H1 (cell line): ENCODE results near the gene RABEPK. TPM values are rescaled to one million over a fixed set of nuclear protein-coding genes. Genes with fewer than 3 reads are reported as not detected.

Experiments used
- ASH2L ChIP-seq: fragments of 200-600, 300-600 bp; sonication (generic); IDR thresholded peaks from one replicate; pipeline ENCODE4 v1.7.1; 2017; ENCODE audit warnings: low read length
- BACH1 ChIP-seq: IDR thresholded peaks from 2 replicates; pipeline ENCODE4 v1.6.1; 2012; ENCODE audit warnings: low read length, improper control_type of control experiment
- BCL11A ChIP-seq, 2 experiments: IDR thresholded peaks; one replicate each; pipeline ENCODE4 v1.6.1; 2011; ENCODE audit warnings: low read depth in 2 of 2, low read length in 2 of 2, mild to moderate bottlenecking in 2 of 2
- BRCA1 ChIP-seq: IDR thresholded peaks from 2 replicates; pipeline ENCODE4 v1.6.1; 2012; ENCODE audit warnings: low read depth, low read length, improper control_type of control experiment
- CBX5 ChIP-seq: fragments of 300-800, 300-1000 bp; sonication (generic); IDR thresholded peaks from 2 replicates; pipeline ENCODE4 v1.7.1; 2016; ENCODE audit warnings: antibody characterized with exemption, low read length, low read depth
- CREB1 ChIP-seq: IDR thresholded peaks from 2 replicates; pipeline ENCODE4 v1.6.1; 2012; ENCODE audit warnings: inconsistent platforms
- E2F6 ChIP-seq: IDR thresholded peaks from 2 replicates; pipeline ENCODE4 v1.6.1; 2012; ENCODE audit warnings: inconsistent platforms
- EZH2 ChIP-seq: fragments of 200-600 bp; sonication (generic); IDR thresholded peaks from 2 replicates; pipeline ENCODE4 v1.7.1; 2012; ENCODE audit warnings: low read depth, mild to moderate bottlenecking, moderate library complexity, low read length, inconsistent platforms; ENCODE audit not compliant: severe bottlenecking
- JUND ChIP-seq: IDR thresholded peaks from 2 replicates; pipeline ENCODE4 v1.6.1; 2011; ENCODE audit warnings: mild to moderate bottlenecking, improper control_type of control experiment, low read length
- KDM1A ChIP-seq: fragments of 200-600, 300-600 bp; sonication (generic); IDR thresholded peaks from 2 replicates; pipeline ENCODE4 v1.7.1; 2016; ENCODE audit warnings: mild to moderate bottlenecking, low read length, borderline replicate concordance
- MAFK ChIP-seq: IDR thresholded peaks from 2 replicates; pipeline ENCODE4 v1.6.1; 2012; ENCODE audit warnings: low read depth, mild to moderate bottlenecking, improper control_type of control experiment, low read length
- NANOG ChIP-seq: IDR thresholded peaks from 2 replicates; pipeline ENCODE4 v1.6.1; 2011; ENCODE audit warnings: low read length, low read depth, mild to moderate bottlenecking, inconsistent platforms; ENCODE audit not compliant: insufficient read depth, poor library complexity, severe bottlenecking
- POLR2A ChIP-seq, 2 experiments: IDR thresholded peaks; 1 replicate in 1 of 2; 2 replicates in 1 of 2; pipeline ENCODE4 v1.6.1; 2011; ENCODE audit warnings: low read depth in 2 of 2, low read length in 2 of 2, mild to moderate bottlenecking in 2 of 2; ENCODE audit errors: control extremely low read depth in 1 of 2
- POLR2AphosphoS5 ChIP-seq: IDR thresholded peaks from 2 replicates; pipeline ENCODE4 v1.6.1; 2011; ENCODE audit warnings: low read depth, low read length
- POU5F1 ChIP-seq: IDR thresholded peaks from 2 replicates; pipeline ENCODE4 v1.6.1; 2011; ENCODE audit warnings: low read depth, mild to moderate bottlenecking, low read length, moderate library complexity
- RAD21 ChIP-seq, 2 experiments: IDR thresholded peaks in 1 of 2; conservative IDR thresholded peaks in 1 of 2; 2 replicates each; pipeline ENCODE4 v1.6.1; 2011; ENCODE audit warnings: low read depth in 2 of 2, low read length in 2 of 2, improper control_type of control experiment in 1 of 2, inconsistent platforms in 1 of 2, mild to moderate bottlenecking in 1 of 2, moderate library complexity in 1 of 2
- SAP30 ChIP-seq: fragments of 300-600 bp; sonication (generic); IDR thresholded peaks from 2 replicates; pipeline ENCODE4 v1.7.1; 2012; ENCODE audit warnings: low read length, moderate library complexity, mild to moderate bottlenecking, inconsistent platforms; ENCODE audit not compliant: insufficient read depth, insufficient replicate concordance
- SIN3A ChIP-seq, 2 experiments: IDR thresholded peaks in 1 of 2; conservative IDR thresholded peaks in 1 of 2; 2 replicates each; pipeline ENCODE4 v1.6.1; 2011 to 2012; ENCODE audit warnings: low read length in 2 of 2, improper control_type of control experiment in 1 of 2, low read depth in 1 of 2, mild to moderate bottlenecking in 1 of 2
- SP1 ChIP-seq: IDR thresholded peaks from 2 replicates; pipeline ENCODE4 v1.6.1; 2011; ENCODE audit warnings: low read depth, low read length
- SRF ChIP-seq: IDR thresholded peaks from 2 replicates; pipeline ENCODE4 v1.6.1; 2011; ENCODE audit warnings: mild to moderate bottlenecking, low read depth, low read length, moderate library complexity
- TAF7 ChIP-seq: optimal IDR thresholded peaks from 2 replicates; pipeline ENCODE3; 2011; ENCODE audit warnings: low read depth, mild to moderate bottlenecking, inconsistent platforms, low read length, moderate library complexity, borderline replicate concordance
- TBP ChIP-seq: IDR thresholded peaks from 2 replicates; pipeline ENCODE4 v1.6.1; 2011; ENCODE audit warnings: low read depth, low read length, improper control_type of control experiment
- YY1 ChIP-seq: IDR thresholded peaks from 2 replicates; pipeline ENCODE4 v1.6.1; 2011; ENCODE audit warnings: low read depth, mild to moderate bottlenecking, low read length
- ZNF274 ChIP-seq: IDR thresholded peaks from 2 replicates; pipeline ENCODE4 v1.7.0; 2012; ENCODE audit warnings: low read length, borderline replicate concordance; ENCODE audit errors: extremely low read depth
- polyA plus RNA-seq, 7 experiments: library from polyadenylated mRNA; depleted of rRNA in 3 of 7; stranded (reverse) in 5 of 7; unstranded in 2 of 7; fragments of >200 nt in 5 of 7; fragments of 200-250 nt in 2 of 7; gene quantifications; 1 replicate in 5 of 7; 2 replicates in 1 of 7; 4 replicates in 1 of 7; pipeline versions ENCODE4 v1.2.1 to v1.2.3, GENCODE V29; 2011 to 2013; ENCODE audit warnings: missing spikeins in 2 of 7, mixed read lengths in 2 of 7
- total RNA-seq: library from RNA; stranded (reverse); fragmentation: NEBNext Ultra II Directional; extraction: Animal tissue kit (Norgen Biotek cat#: 25700); gene quantifications from 2 replicates; pipeline ENCODE4 v1.2.1, GENCODE V29; 2021

RABEPK gene
- total and polyA plus RNA-seq, 2 of the 8 experiments (the other 6 are each of a cell fraction or from before 2014, with no cell fraction given), result 26.3 to 34.3 TPM

- peak; percentile 72 for TF ChIP-seq SRF
- no peak for TF ChIP-seq KDM1A
- peak; percentile 15 for TF ChIP-seq TAF7
- peak; percentile 60 for TF ChIP-seq SP1
- TF ChIP-seq TBP, result peak; percentile 69; the same call in 1 of the 2 replicates
- TF ChIP-seq E2F6, result no peak
- no peak for TF ChIP-seq ZNF274
- no peak for TF ChIP-seq SAP30
- TF ChIP-seq POU5F1, result no peak
- no peak for TF ChIP-seq BRCA1
- TF ChIP-seq JUND, result 0 out of 2 replicates have a peak, but pooled peaks have one; percentile 44
- peak; percentile 75 to 87 for TF ChIP-seq POLR2A (IDR thresholded peaks at IDR 0.05; ENCODE audit: control extremely low read depth in 1 of 2, low read depth in 2 of 2, low read length in 2 of 2)
- no peak for TF ChIP-seq EZH2
- TF ChIP-seq BACH1, result 0 out of 2 replicates have a peak, but pooled peaks have one; percentile 5
- peak; percentile 87 for TF ChIP-seq YY1
- TF ChIP-seq RAD21 (IDR thresholded peaks at IDR 0.05 in 1 of 2, conservative IDR thresholded peaks at IDR 0.05 in 1 of 2; ENCODE audit: low read depth in 2 of 2, low read length in 2 of 2), result no peak; a peak in 1 of 4 replicates
- no peak for TF ChIP-seq CBX5
- no peak for TF ChIP-seq MAFK
- TF ChIP-seq NANOG, result no peak
- TF ChIP-seq BCL11A (IDR thresholded peaks at IDR 0.05; ENCODE audit: low read depth in 2 of 2, low read length in 2 of 2), result no peak
- peak; percentile 66 for TF ChIP-seq POLR2AphosphoS5
- TF ChIP-seq CREB1, result peak; percentile 98
- peak; percentile 95 for TF ChIP-seq ASH2L
- TF ChIP-seq SIN3A (conservative IDR thresholded peaks at IDR 0.05 in 1 of 2, IDR thresholded peaks at IDR 0.05 in 1 of 2; ENCODE audit: low read depth in 1 of 2, low read length in 2 of 2), result peak; percentile 58 to 66; a peak in 1 of 4 replicates
Measured at GRCh38 chr9:125189361-125190289, 10.7 kb upstream of the RABEPK start, which contains the start of gene PPP6C (continued).
